HL-60/S4 (cell line): Measurements from ENCODE around the gene CGGBP1.
"Not testable (repeated sequence)": the region's sequence is repeated elsewhere in the genome, so short reads cannot be mapped to it uniquely, and the experiment has no call there.

ENCODE experiments used
- in situ Hi-C: fragments of 300-500 bp; cut with MboI; formaldehyde crosslinking; loops from 2 replicates; pipeline ENCODE4 v1.14.3; 2022; ENCODE audit warnings: low sequenced_read_pairs

The CGGBP1 gene

GRCh38 chr3:88034491-88035275 lies 24.1 kb downstream of the CGGBP1 start:
- in situ Hi-C loops, result no loop called here

DNA sequence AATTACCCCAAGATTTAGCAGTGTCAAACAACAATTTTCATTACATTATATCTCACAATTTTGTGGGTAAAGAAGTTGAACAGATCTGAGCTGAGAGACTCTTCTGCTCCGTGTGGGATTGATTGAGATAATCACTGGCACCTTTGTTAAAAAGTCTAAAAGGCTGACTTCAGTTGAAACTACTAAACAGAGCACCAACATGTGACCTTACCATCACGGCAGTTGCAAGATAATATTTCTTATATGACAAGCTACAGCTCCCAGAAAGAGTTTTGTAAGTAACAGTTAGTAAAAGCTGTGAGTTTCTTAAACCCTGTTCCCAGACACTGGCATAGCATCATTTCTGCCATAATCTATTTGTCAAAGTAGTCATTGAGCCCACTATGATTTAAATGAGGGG lies 25.0 kb downstream of the CGGBP1 start:
- in situ Hi-C loops, result no loop called here

GRCh38 chr3:88033079-88033478 lies 25.7 kb downstream of the CGGBP1 start:
- in situ Hi-C loops, result no loop called here

GRCh38 chr3:88032245-88032644 lies 26.6 kb downstream of the CGGBP1 start:
- in situ Hi-C loops, result no loop called here

GRCh38 chr3:88031642-88032077 lies 27.1 kb downstream of the CGGBP1 start:
- in situ Hi-C loops, result no loop called here

- in situ Hi-C loops, result no loop called here
Observed at GRCh38 chr3:88030210-88030609, 28.6 kb downstream of the CGGBP1 start.

- in situ Hi-C loops, result no loop called here
Observed at GRCh38 chr3:88028876-88029275, 29.9 kb downstream of the CGGBP1 start.

DNA sequence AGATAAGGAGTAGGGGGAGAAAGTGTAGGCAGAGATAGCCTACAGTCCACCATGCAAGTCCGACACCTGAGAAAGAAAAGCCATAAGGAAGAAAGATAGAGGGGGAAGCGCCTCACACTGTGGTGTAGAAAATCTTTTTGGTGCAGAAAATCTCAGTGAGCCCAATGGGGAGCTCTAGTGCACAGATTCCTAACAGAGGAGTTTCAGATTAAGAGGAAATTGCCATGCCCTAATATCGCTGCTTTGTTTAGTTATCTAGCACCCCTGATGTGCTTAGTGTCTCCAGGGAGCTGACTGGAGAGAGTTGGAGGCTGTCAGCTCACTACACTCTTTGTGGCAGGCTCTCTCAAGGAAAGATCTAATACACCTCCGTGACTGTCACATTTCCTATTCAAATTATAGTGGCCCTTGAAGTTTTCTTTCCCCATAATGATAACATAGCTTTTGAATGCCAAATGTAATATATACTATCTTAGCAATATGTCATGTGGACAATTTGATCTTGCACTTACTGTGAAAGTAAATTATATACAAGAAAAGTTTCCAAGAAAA lies 33.7 kb downstream of the CGGBP1 start:
- in situ Hi-C loops, result no loop called here

- in situ Hi-C loops, result no loop called here
Observed at GRCh38 chr3:88019024-88019423, 39.8 kb downstream of the CGGBP1 start.

DNA sequence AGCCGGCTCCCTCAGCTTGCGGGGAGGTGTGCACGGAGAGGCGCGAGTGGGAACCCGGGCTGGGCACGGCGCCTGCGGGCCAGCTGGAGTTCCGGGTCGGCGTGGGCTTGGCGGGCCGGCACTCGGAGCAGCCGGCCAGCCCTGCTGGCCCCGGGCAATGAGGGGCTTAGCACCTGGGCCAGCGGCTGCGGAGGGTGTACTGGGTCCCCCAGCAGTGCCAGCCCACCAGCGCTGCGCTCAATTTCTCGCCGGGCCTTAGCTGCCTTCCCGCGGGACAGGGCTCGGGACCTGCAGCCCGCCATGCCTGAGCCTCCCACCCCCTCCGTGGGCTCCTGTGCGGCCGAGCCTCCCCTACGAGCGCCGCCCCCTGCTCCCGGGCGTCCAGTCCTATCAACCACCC lies 43.1 kb downstream of the CGGBP1 start:
- in situ Hi-C loops, result not testable (repeated sequence)

- in situ Hi-C loops, result no loop called here
Observed at GRCh38 chr3:88013592-88013991, 45.2 kb downstream of the CGGBP1 start.

DNA sequence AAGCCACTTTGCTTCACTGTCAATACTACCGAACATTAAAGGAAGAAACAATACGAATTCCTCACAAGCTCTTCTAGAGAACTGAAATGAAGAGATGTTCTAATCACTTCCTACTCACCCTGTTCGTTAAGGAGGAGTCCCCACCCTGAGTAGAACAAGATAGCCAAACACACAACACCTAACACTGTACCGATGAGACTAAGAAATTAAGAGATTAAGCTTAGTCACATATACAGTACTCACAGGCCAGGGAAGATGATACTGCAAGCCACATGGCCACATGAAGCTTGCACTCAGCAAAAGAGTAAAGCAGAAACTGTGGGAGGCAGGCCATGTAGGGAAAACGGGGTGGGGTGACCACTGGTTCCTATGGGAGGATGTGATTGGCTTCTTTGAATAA lies 48.0 kb downstream of the CGGBP1 start:
- in situ Hi-C loops, result no loop called here

DNA sequence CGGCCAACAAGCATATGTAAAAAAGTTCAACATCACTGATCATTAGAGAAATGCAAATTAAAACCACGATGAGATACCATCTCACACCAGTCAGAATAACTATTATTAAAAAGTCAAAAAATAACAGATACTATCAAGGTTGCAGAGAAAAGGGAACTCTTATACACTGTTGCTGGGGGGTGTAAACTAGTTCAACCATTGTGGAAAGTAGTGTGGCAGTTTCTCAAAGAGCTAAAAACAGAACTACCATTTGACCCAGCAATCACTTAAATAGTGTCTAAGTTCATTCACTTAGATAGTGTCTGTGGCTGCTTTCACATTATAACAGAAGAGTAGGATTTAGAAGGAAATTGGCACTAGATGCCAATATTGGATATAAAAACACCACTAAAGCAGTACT lies 49.7 kb downstream of the CGGBP1 start:
- in situ Hi-C loops, result no loop called here

DNA sequence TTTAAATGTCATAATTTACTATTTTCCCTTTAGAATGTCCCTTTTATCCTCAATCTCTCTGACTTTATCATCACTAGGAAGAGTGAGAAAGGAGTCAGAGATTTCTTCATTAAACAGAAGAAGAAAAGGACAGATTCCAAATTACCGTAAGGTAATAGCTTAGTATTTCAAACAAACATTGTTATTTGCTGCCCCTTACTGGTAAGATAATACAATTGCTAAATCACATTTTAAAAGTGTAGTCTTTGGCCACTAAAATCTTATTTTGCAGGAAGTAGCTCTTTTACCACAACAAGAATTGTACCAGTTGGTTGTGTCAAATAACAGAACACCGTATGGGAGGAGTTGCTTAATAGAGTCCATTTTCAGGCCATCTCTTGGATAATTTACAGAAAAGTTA lies 53.7 kb downstream of the CGGBP1 start:
- in situ Hi-C loops, result no loop called here

GRCh38 chr3:88003115-88003755 lies 55.6 kb downstream of the CGGBP1 start:
- in situ Hi-C loops, result no loop called here

DNA sequence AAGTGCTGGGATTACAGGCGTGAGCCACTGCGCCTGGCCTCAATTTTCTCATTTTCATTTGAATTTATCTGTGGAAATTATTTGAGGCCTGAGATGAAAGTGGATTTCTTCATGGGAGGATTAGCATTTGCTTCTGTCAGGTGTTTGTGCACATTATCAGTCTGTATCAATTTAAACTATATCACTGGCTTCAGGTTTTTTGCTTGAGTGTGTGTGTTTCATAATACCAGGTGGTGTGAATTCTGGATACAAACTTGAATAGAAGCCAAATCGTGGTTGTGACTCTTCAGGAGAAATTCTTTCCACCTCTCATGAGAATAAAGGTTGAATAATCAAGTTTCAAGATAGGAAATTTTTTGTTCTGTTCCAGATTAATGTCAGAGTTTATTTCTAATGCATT lies 56.4 kb downstream of the CGGBP1 start:
- in situ Hi-C loops, result no loop called here
